Cortex of kidney (tissue), 1 donor: ENCODE data around the gene PPP3CA.
"Not testable (repeated sequence)": the region's sequence is repeated elsewhere in the genome, so short reads cannot be mapped to it uniquely, and the experiment has no call there.

ENCODE experiments used
- DNase-seq: peaks from one replicate; lab custom pipeline; 2025; lab: John Stamatoyannopoulos, UW

The PPP3CA gene

GRCh38 chr4:101098666-101099400, 248.5 kb downstream of the PPP3CA start:
- no peak for DNase-seq

DNA sequence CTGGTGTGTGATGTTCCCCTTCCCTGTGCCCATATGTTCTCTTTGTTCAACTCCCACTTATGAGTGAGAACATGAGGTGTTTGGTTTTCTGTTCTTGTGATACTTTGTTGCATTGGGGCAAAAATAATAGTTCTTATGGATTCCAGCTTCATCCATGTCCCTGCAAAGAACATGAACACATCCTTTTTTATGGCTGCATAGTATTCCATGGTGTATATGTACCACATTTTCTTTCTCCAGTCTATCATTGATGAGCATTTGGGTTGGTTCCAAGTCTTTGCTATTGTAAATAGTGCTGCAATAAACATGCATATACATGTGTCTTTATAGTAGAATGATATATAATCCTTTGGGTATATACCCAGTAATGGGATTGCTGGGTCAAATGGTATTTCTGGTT, 254.7 kb downstream of the PPP3CA start:
- not testable (repeated sequence) for DNase-seq

DNA sequence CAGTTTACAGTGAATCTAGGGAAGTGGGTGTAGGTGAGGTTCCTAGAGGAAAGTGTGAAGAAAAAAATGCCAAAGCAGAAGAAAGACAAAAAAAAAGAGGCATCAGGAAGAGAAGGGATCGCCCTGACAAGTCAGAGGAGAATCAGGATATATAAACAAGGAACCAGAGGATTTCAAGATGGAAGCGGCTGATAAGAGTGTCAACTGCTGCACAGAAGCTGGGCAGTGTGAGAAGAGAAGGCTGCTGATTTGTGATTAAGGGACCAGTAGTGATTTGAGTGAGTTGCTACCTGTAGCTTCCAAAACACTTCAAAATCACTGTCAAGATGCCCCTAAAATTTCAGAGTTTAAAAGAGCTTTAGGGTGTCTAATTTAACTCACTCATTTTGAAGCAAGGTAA, 258.2 kb downstream of the PPP3CA start:
- DNase-seq = no peak

- DNase-seq = no peak
Observed at GRCh38 chr4:101086801-101087586, 260.3 kb downstream of the PPP3CA start.

GRCh38 chr4:101083131-101083530, 264.2 kb downstream of the PPP3CA start:
- no peak for DNase-seq

- no peak for DNase-seq
Observed at GRCh38 chr4:101081695-101082369, 265.5 kb downstream of the PPP3CA start.

GRCh38 chr4:101081166-101081565, 266.2 kb downstream of the PPP3CA start:
- DNase-seq = no peak

DNA sequence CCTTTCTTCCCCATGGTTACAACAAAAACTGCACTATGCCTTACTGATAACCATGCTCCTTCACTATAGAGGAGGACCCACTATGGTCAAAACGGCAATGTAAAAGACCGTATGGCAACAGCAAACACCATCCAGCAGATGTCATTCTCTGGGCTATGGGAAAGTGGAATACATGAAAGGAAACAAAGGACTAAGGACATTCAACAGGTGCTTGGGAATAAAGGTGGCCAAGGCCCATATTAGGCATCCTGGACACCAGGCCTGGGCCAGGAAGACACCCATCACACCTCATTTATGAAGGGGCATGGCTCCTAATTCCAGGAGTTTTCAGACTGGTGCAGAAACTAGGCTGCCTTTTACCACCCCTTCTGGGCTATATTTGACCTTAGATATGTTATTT, 268.4 kb downstream of the PPP3CA start:
- DNase-seq = no peak

GRCh38 chr4:101076032-101076431, 271.3 kb downstream of the PPP3CA start:
- DNase-seq = no peak

DNA sequence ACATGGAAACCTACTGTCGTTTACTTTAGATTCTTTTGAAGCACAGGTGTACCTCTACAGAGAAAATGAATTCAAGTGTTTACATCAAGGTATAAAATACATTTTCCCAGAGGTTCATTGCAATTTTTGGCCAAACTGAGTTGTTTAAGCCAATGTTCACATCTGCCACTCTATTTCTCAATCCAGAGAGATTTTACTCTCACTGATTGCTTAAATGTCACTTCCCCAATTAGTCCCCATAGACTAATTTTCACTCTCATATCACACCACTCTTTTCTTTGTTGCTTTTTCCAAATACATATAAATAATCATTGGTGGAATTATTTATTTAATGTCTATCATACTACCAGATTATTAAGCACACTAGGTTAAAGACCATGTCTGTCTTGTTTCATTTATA, 271.8 kb downstream of the PPP3CA start:
- no peak for DNase-seq

GRCh38 chr4:101074326-101074725, 273.0 kb downstream of the PPP3CA start:
- DNase-seq = no peak

DNA sequence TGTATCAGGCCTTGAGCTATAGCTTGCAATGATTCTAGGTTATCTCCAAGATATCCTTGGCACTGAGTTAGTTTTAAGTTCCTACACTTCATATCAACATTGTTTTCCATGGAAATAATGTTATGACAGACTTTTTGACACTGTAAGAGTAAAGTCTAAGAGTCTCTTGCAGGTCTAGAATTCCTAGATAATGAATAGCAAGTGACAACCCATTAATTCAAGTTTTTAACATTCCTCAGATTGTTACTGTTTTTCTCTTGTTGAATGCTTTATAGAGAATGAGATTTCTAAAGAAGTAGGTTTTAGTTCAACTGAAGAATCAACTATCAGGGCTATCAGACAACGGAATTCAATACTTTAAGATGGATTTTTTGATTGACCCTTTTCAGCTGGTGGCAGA, 276.1 kb downstream of the PPP3CA start:
- DNase-seq = no peak

- no peak for DNase-seq
Observed at GRCh38 chr4:101068115-101068514, 279.2 kb downstream of the PPP3CA start.

DNA sequence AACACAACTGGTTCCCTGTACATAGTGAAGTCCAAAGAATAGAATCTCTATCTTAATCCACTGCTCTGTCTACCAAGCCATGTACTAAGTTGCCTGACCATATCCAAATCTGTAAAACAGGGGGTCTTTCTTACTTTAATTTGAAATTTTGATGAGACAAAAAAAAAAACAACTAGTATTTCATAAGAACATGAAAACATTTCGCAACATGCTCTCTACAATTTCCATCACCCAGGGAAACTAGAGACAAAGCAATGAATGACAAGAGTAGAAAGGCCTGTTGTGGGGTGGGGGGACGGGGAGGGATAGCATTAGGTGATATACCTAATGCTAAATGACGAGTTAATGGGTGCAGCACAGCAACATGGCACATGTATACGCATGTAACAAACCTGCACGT, 279.9 kb downstream of the PPP3CA start:
- DNase-seq = no peak

DNA sequence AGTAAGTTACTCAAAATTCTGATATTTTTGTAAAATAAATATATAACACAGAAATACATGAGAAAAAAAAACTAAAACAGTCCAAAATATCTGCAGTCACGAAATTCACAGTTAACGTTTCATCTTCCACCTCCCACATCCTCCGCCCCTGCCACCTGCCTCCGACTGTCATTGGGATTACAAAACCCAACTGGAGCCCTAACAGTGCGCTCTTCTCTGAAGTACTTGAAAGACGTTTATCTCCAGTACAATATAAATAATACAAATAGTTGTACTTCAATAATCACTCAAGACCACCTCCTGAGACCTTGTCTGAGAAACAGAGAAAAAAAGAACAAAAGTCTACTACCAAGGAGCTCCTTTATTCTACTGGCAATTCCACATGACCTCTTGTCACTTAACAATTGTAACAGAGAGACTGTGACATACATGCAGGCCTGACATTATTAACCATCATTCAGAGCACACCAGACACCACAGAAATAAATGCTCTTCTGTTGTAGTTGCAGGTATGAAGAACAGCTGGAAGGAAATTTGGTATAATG, 280.6 kb downstream of the PPP3CA start:
- no peak for DNase-seq

- DNase-seq = no peak
Observed at GRCh38 chr4:101065935-101066485, 281.3 kb downstream of the PPP3CA start.

DNA sequence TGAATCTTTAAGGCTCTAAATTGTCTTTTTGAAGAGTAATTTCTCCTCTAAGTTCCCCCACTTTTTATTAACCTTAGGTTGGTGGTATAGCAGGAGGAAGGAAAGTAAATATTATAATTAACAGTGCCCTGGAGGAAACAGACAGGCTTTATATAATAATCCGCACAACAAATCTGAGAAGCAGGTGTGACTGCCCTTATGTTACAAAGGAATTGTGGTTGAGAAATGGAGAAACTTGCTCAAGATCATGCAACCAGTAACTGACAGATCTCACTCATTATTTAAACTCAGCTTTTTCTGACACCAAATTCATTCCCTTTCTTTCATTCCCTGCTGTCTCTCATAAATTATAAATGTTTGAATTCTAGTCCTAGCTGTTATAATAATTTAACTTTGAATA, 282.0 kb downstream of the PPP3CA start:
- no peak for DNase-seq

- no peak for DNase-seq
Observed at GRCh38 chr4:101064541-101065180, 282.7 kb downstream of the PPP3CA start.

DNA sequence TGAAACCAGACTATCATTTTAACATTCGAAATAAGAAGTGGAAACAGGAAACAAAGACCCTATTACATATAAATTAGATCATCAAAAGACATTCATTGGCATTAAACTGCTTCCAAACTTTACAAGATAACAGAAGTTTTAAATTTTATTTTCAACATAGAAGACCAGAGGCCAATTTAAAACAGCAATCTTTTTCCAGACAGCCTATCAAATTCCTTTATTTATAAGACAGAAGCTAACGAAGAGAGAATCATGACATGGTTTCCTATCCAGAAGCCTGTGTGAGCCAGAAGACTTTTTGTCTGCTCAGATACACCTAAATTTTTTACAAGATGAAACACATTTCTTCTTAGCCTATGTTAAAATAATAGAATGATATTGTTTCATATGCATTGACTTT, 291.9 kb downstream of the PPP3CA start:
- no peak for DNase-seq

DNA sequence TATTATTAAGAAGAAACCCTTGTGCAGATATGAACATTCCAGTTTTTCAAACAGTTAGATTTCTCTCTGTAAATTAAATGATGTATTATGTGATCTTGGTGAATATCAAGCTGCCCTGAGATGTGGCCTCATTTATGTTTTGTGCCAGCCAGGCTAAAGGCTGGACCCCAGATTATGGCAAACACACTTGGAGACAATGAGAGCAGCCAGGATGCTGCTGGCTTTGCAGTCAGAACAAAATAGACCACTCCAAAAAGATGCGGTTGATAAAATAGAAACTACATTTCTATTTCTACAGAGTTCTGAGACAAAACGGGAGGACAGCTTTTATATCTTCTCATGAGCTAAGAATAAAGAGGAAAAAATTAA, 296.5 kb downstream of the PPP3CA start:
- no peak for DNase-seq

DNA sequence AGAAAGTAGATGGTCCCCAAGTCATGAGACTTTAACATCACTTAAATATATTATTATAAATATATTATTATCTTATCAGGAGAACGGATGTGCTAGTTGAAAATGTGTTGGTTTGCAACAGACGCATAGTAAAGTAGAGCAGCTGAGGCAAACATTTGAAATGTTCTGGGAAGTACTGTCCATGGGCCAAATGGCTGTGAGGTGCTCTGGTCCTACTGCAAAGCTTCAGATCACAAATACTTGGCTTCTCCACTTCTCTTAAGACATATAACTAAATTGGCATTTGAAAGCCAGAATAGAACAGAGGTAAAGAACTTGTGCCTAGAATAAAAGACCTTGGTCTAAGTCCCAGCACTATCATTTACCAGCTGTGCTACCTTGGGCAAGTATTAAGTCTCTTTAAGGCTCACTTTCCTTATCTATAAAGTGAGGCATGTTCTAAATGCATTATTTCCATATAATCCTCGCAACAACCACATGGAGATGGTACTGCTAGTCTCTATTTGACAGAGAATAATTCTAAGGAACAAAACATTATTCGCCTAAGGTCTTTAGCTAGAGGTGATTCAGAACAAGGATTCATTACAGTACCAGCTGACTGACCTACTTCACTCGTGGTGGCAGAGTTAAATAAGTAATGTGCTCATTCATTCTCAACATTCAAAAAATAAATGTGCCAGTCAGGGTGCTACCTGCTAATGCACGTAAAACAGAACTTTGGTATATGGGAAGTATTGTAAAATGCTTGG, 297.1 kb downstream of the PPP3CA start:
- DNase-seq = no peak
